Gastrocnemius medialis (tissue), 4 donors: ENCODE data around the gene CHIC2.

Experiments used
- POLR2A ChIP-seq, 2 donors: fragments of 450-650 bp; IDR thresholded peaks; one replicate each; pipeline ENCODE4 v1.6.1; 2017; ENCODE audit warnings: antibody characterized with exemption in 2 of 2, mild to moderate bottlenecking in 2 of 2, moderate library complexity in 2 of 2
- TF ChIP-seq, protein P1 (sequence below), 5 experiments: fragments of 450-650 bp in 3 of 5; fragments of 200-600 bp in 2 of 5; sonication (generic) in 2 of 5; IDR thresholded peaks in 4 of 5; conservative IDR thresholded peaks in 1 of 5; 1 replicate in 4 of 5; 2 replicates in 1 of 5; pipeline ENCODE4 v1.5.1; 2016 to 2019; ENCODE audit warnings: antibody characterized with exemption in 5 of 5, mild to moderate bottlenecking in 3 of 5, moderate library complexity in 3 of 5

DNA sequence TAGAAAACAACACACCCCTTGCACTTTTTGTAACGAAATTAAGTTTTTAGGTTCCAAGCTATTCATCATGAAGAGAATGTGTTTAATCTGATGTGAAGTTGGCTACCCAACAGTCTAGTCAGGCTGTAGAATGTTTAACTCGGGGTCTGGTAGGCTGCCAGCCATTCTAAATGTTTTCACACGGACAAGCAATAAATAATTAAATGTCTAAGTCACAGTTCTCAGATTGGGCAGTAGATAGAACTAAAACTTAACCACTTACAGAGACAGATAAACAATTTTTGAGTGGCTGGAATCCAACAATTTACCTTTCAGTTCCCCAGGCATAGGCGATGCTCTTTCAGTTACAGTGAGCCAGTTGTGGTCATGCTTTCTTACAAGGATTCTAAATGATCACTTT is 66.5 kb downstream of the CHIC2 start:
- TF ChIP-seq, protein P1, sequence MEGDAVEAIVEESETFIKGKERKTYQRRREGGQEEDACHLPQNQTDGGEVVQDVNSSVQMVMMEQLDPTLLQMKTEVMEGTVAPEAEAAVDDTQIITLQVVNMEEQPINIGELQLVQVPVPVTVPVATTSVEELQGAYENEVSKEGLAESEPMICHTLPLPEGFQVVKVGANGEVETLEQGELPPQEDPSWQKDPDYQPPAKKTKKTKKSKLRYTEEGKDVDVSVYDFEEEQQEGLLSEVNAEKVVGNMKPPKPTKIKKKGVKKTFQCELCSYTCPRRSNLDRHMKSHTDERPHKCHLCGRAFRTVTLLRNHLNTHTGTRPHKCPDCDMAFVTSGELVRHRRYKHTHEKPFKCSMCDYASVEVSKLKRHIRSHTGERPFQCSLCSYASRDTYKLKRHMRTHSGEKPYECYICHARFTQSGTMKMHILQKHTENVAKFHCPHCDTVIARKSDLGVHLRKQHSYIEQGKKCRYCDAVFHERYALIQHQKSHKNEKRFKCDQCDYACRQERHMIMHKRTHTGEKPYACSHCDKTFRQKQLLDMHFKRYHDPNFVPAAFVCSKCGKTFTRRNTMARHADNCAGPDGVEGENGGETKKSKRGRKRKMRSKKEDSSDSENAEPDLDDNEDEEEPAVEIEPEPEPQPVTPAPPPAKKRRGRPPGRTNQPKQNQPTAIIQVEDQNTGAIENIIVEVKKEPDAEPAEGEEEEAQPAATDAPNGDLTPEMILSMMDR (IDR thresholded peaks at IDR 0.05 in 4 of 5, conservative IDR thresholded peaks at IDR 0.05 in 1 of 5): no peak
- TF ChIP-seq POLR2A (IDR thresholded peaks at IDR 0.05): no peak
